Tibial nerve (tissue), 3 donors: Measurements from ENCODE around the gene CD55.

Experiments
- CTCF ChIP-seq, 5 experiments: fragments of 200-600 bp in 3 of 5; fragments of 450-650 bp in 2 of 5; sonication (generic) in 3 of 5; IDR thresholded peaks; one replicate each; pipeline ENCODE4 v1.5.1; 2016 to 2019; ENCODE audit warnings: antibody characterized with exemption in 5 of 5, mild to moderate bottlenecking in 3 of 5, moderate library complexity in 2 of 5
- POLR2A ChIP-seq, 2 donors: fragments of 450-650 bp; IDR thresholded peaks; one replicate each; pipeline ENCODE4 v1.6.1; 2017; ENCODE audit warnings: antibody characterized with exemption in 2 of 2, mild to moderate bottlenecking in 2 of 2, moderate library complexity in 2 of 2

DNA sequence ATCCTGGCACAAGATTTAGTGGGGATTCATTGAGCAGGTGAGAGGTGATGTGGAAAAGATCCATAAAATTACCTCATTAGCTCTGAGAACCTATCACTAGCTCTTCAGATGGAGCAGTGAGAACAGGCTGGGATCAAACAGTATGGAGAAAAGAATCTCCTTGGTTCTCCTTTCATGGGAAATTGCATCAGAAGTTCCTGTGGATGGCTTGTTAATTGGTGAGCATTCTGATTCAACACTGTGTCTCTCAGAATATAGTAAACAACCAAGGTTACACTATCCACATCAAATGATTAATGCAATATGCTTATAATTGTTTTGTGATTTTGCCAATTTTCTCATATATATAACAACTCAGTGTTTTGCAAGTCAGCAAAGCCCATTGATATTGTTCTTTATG lies 8.3 kb upstream of the CD55 start:
- TF ChIP-seq CTCF (IDR thresholded peaks at IDR 0.05) (no peak), POLR2A (IDR thresholded peaks at IDR 0.05) (no peak)
